Measurements from ENCODE around the gene MIEF1.
A peak's percentile ranks its signal among the peaks of the same experiment; 100 is the strongest.

The MIEF1 gene

GRCh38 chr22:39462443-39463221, 39.5 kb upstream of the MIEF1 start:
- no peak for TF ChIP-seq ZNF24 (tag by site-specific recombination; IDR thresholded peaks at IDR 0.05)
- TF ChIP-seq SP2 (tag by site-specific recombination; IDR thresholded peaks at IDR 0.05), result peak; percentile 8; the same call in 1 of the 2 replicates
- 0 out of 2 replicates have a peak, but pooled peaks have one; percentile 16 for TF ChIP-seq ZNF341 (tag by site-specific recombination; IDR thresholded peaks at IDR 0.05; ENCODE audit: low read depth)
- no peaks in the 10 kb centered on the region for H3K36me3 ChIP-seq (ENCODE audit: control insufficient read depth in 2 of 2, insufficient read depth in 1 of 2, low read length in 2 of 2)
- no peaks in the 10 kb centered on the region for H3K9me3 ChIP-seq (ENCODE audit: control insufficient read depth, insufficient read depth, low read depth, low read length)
- POLR2A ChIA-PET, result no interaction called here
- CTCF ChIA-PET, result interaction anchor here (0.8 to 2.3 kb wide), 3 partner anchors 31 to 71 kb away, joined by 3 to 7 read pairs (median 3); no protein-coding TSS in a partner anchor
- H3K27ac ChIP-seq (ENCODE audit: extremely low read depth, low read depth, low read length), result no peak overlapping the region
- H3K4me3 ChIP-seq (ENCODE audit: low read depth, low read length), result no peak overlapping the region
- H3K4me1 ChIP-seq (ENCODE audit: control insufficient read depth, insufficient read depth, low read length), result peaks cover 5% of the 10 kb centered on the region; the same call in 1 of the 2 replicates

- ChIA-PET POLR2A (no interaction called here), CTCF (interaction anchor here (0.8 kb wide), 1 partner anchor 70 kb away, joined by 3 read pairs; no protein-coding TSS in a partner anchor)
- H3K27ac ChIP-seq (ENCODE audit: extremely low read depth, low read depth, low read length), result no peak overlapping the region
- peaks cover 2% of the 10 kb centered on the region; the same call in 1 of the 2 replicates for H3K4me1 ChIP-seq (ENCODE audit: control insufficient read depth, insufficient read depth, low read length)
- TF ChIP-seq KLF7 (tag by site-specific recombination; IDR thresholded peaks at IDR 0.05; ENCODE audit: borderline replicate concordance), result no peak
- TF ChIP-seq ZNF501 (tag by site-specific recombination; IDR thresholded peaks at IDR 0.05), result no peak
- no peak for TF ChIP-seq ZNF830 (tag by site-specific recombination; IDR thresholded peaks at IDR 0.05; ENCODE audit: low read depth)
- no peak for TF ChIP-seq ZBTB10 (tag by site-specific recombination; IDR thresholded peaks at IDR 0.05)
- TF ChIP-seq MEIS1 (CRISPR knock-in tag; IDR thresholded peaks at IDR 0.05; ENCODE audit: borderline replicate concordance), result no peak
- TF ChIP-seq ZNF133 (tag by site-specific recombination; IDR thresholded peaks at IDR 0.05), result no peak
- TF ChIP-seq HOXA7 (CRISPR knock-in tag; IDR thresholded peaks at IDR 0.05; ENCODE audit: borderline replicate concordance), result no peak
- TF ChIP-seq ZNF488 (tag by site-specific recombination; IDR thresholded peaks at IDR 0.05), result no peak
- no peak for TF ChIP-seq ELK4 (IDR thresholded peaks at IDR 0.05; ENCODE audit: borderline replicate concordance, low read depth, low read length)
- no peaks in the 10 kb centered on the region for H3K9me3 ChIP-seq (ENCODE audit: control insufficient read depth, insufficient read depth, low read depth, low read length)
- no peak overlapping the region for H3K4me3 ChIP-seq (ENCODE audit: low read depth, low read length)
- no peaks in the 10 kb centered on the region for H3K36me3 ChIP-seq (ENCODE audit: control insufficient read depth in 2 of 2, insufficient read depth in 1 of 2, low read length in 2 of 2)
Measured at GRCh38 chr22:39463277-39463676, 38.8 kb upstream of the MIEF1 start.

- CTCF ChIA-PET, result interaction anchor here (0.6 kb wide), 1 partner anchor 173 kb away, joined by 3 read pairs; no protein-coding TSS in a partner anchor
- H3K27ac ChIP-seq (ENCODE audit: extremely low read depth, low read depth, low read length), result 0 out of 2 replicates have a peak overlapping the region, but pooled peaks have one; percentile 12
- TF ChIP-seq ZNF610 (tag by site-specific recombination; IDR thresholded peaks at IDR 0.05; ENCODE audit: borderline replicate concordance) (no peak), SALL2 (tag by site-specific recombination; IDR thresholded peaks at IDR 0.05; ENCODE audit: borderline replicate concordance) (no peak), ZFHX2 (tag by site-specific recombination; conservative IDR thresholded peaks at IDR 0.05) (peak; percentile 48), ZNF792 (tag by site-specific recombination; IDR thresholded peaks at IDR 0.05) (no peak), ZNF404 (tag by site-specific recombination; IDR thresholded peaks at IDR 0.05) (no peak), PRDM10 (tag by site-specific recombination; IDR thresholded peaks at IDR 0.05) (peak; percentile 28; the same call in 1 of the 2 replicates), ZSCAN18 (tag by site-specific recombination; IDR thresholded peaks at IDR 0.05) (no peak)
Measured at GRCh38 chr22:39463931-39464390, 38.1 kb upstream of the MIEF1 start.

More at GRCh38 chr22:39463931-39464390, 38.1 kb upstream of the MIEF1 start:
- H3K36me3 ChIP-seq (ENCODE audit: control insufficient read depth in 2 of 2, insufficient read depth in 1 of 2, low read length in 2 of 2), result no peaks in the 10 kb centered on the region
- no peak overlapping the region for H3K4me3 ChIP-seq (ENCODE audit: low read depth, low read length)
- POLR2A ChIA-PET, result interaction anchor here (0.6 kb wide), 1 partner anchor 60 kb away, joined by 3 read pairs; no protein-coding TSS in a partner anchor
- H3K9me3 ChIP-seq (ENCODE audit: control insufficient read depth, insufficient read depth, low read depth, low read length), result no peaks in the 10 kb centered on the region
- 0 out of 2 replicates have a peak, but pooled peaks cover 2% of the 10 kb centered on the region for H3K4me1 ChIP-seq (ENCODE audit: control insufficient read depth, insufficient read depth, low read length)

Measured in HEK293 (cell line).